ENCODE measurements around the gene CMIP.

The CMIP gene

DNA sequence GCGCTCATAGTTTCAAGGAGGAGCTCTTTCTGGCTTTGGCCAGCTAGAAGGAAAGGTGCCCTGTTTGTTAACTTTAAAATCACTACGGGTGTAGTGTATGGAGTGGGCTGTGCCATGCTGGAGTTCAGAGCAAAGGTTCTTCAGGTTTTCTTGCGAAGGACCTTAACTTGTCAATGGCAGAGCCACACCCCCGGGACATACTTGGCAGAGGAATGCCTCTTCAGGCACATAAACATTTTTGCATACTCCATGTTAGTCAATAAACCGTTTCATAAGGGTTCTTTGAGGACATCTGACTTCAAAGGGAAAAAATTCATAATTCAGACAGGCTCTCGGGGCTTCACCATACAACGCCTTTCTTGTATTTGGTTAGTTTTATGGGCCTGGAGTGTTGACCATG, 221.5 kb downstream of the CMIP start:
- Histone ChIP-seq H3K36me3 (ENCODE audit: control insufficient read depth, insufficient read depth, low read length) (peaks cover 2% of the 10 kb centered on the region), H3K27me3 (replicated peaks; ENCODE audit: control insufficient read depth, insufficient read depth, low read length) (no peaks in the 10 kb centered on the region), H3K4me3 (replicated peaks; ENCODE audit: low read depth, low read length) (no peak overlapping the region)
- TF ChIP-seq, protein P1, sequence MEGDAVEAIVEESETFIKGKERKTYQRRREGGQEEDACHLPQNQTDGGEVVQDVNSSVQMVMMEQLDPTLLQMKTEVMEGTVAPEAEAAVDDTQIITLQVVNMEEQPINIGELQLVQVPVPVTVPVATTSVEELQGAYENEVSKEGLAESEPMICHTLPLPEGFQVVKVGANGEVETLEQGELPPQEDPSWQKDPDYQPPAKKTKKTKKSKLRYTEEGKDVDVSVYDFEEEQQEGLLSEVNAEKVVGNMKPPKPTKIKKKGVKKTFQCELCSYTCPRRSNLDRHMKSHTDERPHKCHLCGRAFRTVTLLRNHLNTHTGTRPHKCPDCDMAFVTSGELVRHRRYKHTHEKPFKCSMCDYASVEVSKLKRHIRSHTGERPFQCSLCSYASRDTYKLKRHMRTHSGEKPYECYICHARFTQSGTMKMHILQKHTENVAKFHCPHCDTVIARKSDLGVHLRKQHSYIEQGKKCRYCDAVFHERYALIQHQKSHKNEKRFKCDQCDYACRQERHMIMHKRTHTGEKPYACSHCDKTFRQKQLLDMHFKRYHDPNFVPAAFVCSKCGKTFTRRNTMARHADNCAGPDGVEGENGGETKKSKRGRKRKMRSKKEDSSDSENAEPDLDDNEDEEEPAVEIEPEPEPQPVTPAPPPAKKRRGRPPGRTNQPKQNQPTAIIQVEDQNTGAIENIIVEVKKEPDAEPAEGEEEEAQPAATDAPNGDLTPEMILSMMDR (IDR thresholded peaks at IDR 0.05; ENCODE audit: insufficient read depth, low read length, poor library complexity, severe bottlenecking) = no peak
- no peak for DNase-seq (ENCODE audit: extremely low read depth, insufficient read length)

DNA sequence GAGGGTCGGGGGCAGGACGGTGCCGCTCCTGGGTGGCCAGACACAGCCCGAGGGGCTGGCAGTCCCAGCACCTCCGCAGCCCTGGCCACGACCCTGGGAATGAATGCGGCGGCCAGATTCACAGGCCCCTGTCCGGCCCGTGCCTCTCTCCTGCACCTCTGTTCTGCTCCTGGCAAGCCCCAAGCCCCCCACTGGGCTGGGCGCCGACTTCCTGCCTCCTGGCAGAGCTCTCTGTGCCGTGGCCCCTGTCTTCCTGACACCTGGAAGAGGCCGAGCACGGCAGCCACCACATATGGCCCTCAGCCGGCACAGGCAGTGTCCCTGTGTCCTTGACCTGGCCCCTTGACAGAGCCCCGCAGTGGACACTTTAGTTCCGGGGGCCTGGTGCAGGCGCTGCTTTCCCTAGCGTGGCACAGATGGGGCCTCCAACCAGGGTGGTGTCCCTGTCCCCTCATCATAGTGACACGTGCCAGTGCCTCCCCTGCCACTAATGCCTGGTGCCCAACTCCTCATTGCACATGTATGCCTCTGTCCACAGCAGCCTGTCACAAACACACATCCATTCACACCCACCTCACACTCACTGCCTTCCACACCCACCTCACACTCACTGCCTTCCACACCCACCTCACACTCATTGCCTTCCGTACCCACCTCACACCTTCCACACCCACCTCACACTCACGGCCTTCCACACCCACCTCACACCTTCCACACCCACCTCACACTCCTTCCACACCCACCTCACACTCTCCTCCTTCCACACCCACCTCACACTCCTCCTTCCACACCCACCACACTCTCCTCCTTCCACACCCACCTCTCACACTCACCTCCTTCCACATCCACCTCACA, 223.9 kb downstream of the CMIP start:
- DNase-seq (ENCODE audit: extremely low read depth, insufficient read length) = no peak
- no peak overlapping the region for H3K4me3 ChIP-seq (replicated peaks; ENCODE audit: low read depth, low read length)
- peaks cover 2% of the 10 kb centered on the region for H3K36me3 ChIP-seq (ENCODE audit: control insufficient read depth, insufficient read depth, low read length)
- TF ChIP-seq, protein P1 (IDR thresholded peaks at IDR 0.05; ENCODE audit: insufficient read depth, low read length, poor library complexity, severe bottlenecking) = no peak
- no peaks in the 10 kb centered on the region for H3K27me3 ChIP-seq (replicated peaks; ENCODE audit: control insufficient read depth, insufficient read depth, low read length)

DNA sequence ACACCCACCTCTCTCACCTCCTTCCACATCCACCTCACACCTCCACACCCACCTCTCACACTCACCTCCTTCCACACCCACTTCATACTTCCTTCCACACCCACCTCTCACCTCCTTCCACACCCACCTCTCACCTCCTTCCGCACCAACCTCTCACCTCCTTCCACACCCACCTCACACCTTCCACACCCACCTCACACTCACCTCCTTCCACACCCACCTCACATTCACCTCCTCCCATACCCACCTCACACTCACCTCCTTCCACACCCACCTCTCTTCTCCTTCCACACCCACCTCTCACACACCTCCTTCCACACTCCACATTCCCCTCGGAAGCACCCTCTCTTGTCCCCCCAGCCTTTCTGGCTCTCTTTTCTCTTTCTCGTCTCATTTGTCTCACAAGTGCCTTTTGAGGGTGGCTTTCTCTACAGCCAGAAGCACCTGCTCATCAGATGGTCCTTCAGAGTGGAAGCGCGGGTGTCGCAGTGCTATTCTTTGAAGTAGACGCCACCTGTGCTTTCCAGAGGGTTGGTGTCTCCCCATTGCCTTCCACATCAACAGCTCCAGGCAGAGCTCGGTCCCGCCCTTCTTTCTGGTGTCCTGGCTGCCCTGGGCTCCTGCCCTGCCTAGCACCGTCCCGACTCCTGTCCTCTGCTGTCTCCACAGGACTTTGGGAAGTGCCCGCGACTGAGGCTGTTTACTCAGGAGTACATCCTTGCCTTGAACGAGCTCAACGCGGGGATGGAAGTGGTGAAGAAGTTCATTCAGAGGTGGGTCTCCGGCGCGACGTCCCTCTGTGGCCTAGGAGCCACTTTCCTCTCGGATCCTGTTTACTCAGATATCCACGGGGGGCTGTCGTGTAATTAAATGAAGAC, 225.1 kb downstream of the CMIP start:
- Histone ChIP-seq H3K27me3 (replicated peaks; ENCODE audit: control insufficient read depth, insufficient read depth, low read length) (no peaks in the 10 kb centered on the region), H3K36me3 (ENCODE audit: control insufficient read depth, insufficient read depth, low read length) (peaks cover 2% of the 10 kb centered on the region), H3K4me3 (replicated peaks; ENCODE audit: low read depth, low read length) (no peak overlapping the region)
- TF ChIP-seq, protein P1 (IDR thresholded peaks at IDR 0.05; ENCODE audit: insufficient read depth, low read length, poor library complexity, severe bottlenecking) = no peak
- DNase-seq (ENCODE audit: extremely low read depth, insufficient read length) = no peak

DNA sequence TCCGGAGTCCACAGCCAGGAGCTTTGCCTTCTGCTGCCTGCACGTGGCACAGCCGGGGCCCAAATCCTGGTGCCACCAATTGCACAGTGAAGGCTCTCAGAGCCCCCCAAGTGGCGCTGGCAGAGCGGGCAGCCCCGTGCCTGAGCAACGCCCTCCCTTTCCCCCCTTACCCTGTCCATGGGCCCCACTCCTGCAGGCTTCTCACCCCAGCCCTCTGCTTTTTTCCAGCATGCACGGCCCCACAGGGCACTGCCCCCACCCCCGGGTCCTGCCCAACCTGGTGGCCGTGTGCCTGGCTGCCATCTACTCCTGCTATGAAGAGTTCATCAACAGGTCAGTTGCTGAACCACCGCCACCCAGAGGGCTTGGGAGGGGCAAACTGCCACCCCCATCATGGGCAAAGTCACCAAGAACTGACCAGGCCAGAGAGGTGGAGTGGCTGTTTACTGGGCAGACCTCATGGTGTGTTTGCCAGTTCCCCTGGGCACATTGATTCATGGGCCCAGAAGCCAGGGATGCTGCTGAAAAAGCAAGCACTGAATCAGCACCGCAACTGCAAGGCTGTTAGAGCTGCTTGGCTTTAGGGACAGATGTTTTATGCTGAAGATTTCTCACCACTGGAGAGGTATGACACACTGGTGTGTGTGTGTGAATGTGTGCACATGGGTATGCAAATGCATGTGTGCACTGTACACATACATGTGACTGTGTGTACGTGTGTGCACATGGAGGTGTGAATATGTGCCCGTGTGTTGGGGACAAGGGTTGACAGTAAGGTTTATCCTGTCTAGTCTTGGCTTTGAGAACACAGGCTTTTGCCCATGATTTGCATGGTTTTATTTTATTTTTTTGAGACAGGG, 227.4 kb downstream of the CMIP start:
- no peaks in the 10 kb centered on the region for H3K27me3 ChIP-seq (replicated peaks; ENCODE audit: control insufficient read depth, insufficient read depth, low read length)
- peaks cover 2% of the 10 kb centered on the region for H3K36me3 ChIP-seq (ENCODE audit: control insufficient read depth, insufficient read depth, low read length)
- DNase-seq (ENCODE audit: extremely low read depth, insufficient read length) = no peak
- TF ChIP-seq, protein P1 (IDR thresholded peaks at IDR 0.05; ENCODE audit: insufficient read depth, low read length, poor library complexity, severe bottlenecking) = no peak
- no peak overlapping the region for H3K4me3 ChIP-seq (replicated peaks; ENCODE audit: low read depth, low read length)

DNA sequence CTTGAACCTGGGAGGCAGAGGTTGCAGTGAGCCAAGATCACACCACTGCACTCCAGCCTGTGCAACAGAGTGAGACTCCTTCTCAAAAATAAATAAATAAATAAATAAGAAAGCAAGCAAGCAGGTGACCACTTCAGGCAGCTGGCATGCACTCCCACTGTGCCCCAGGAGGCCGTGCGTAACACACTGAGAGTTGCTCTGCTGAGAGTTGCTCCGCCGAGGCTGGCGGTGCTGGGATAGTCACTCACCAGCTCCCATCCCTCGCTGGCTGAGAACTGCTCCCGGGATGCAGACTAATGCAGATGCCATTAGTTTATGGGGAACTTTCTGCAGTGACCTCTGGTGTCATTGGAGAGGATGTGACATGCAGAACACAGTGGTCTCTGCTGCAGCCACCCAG, 228.8 kb downstream of the CMIP start:
- H3K27me3 ChIP-seq (replicated peaks; ENCODE audit: control insufficient read depth, insufficient read depth, low read length) = no peaks in the 10 kb centered on the region
- no peak for DNase-seq (ENCODE audit: extremely low read depth, insufficient read length)
- TF ChIP-seq, protein P1 (IDR thresholded peaks at IDR 0.05; ENCODE audit: insufficient read depth, low read length, poor library complexity, severe bottlenecking) = no peak
- peaks cover 2% of the 10 kb centered on the region for H3K36me3 ChIP-seq (ENCODE audit: control insufficient read depth, insufficient read depth, low read length)
- H3K4me3 ChIP-seq (replicated peaks; ENCODE audit: low read depth, low read length) = no peak overlapping the region

Data from GM06990 (cell line).